Measurements from ENCODE around the gene PCDH15. TPM values are rescaled to one million over a fixed set of nuclear protein-coding genes. Genes with fewer than 3 reads are reported as not detected.

PCDH15 gene
- total and polyA plus RNA-seq, 2 experiments from 2014 or later: not detected

DNA sequence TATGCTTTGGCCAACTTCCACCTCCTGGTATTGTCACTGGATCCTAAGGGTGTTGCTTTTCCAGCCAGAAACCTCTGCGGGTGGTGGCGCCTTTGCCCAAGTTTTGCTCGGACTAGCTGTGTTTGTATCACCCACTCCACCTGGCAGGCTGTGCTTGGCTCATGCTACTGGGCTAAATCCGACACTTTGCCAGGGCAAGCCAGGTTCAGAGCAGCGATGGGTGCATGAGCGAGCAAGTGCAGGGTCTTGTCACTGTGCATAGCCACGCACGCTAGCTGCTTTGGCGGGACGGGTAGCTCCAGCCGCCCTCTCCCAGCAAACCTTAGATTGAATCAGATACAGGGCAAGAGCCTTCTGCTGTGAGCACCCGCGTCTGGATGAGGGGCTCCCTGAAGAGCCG is 737.5 kb downstream of the PCDH15 start:
- Histone ChIP-seq H2AFZ (no peak overlapping the region), H4K20me1 (ENCODE audit: insufficient read depth) (no peaks in the 10 kb centered on the region), H3K4me3 (no peak overlapping the region), H3K4me1 (ENCODE audit: insufficient read depth) (no peaks in the 10 kb centered on the region), H3K36me3 (ENCODE audit: low read depth) (no peaks in the 10 kb centered on the region), H3K27ac (no peak overlapping the region), H3K9me2 (ENCODE audit: insufficient read depth) (no peaks in the 10 kb centered on the region), H3K79me2 (ENCODE audit: insufficient read depth) (no peaks in the 10 kb centered on the region), H3K27me3 (replicated peaks; ENCODE audit: insufficient read depth) (no peaks in the 10 kb centered on the region), H3K4me2 (ENCODE audit: unreplicated experiment) (no peak overlapping the region), H3K9ac (no peak overlapping the region), H3K9me3 (ENCODE audit: low read depth) (no peaks in the 10 kb centered on the region), H3F3A (ENCODE audit: insufficient read depth) (no peaks in the 10 kb centered on the region)
- no peak for TF ChIP-seq EZH2 (IDR thresholded peaks at IDR 0.05; ENCODE audit: insufficient read depth, poor library complexity, severe bottlenecking)
- TF ChIP-seq EZH2phosphoT487 (IDR thresholded peaks at IDR 0.05; ENCODE audit: insufficient read depth, low read depth): no peak
- no peak for DNase-seq
- in situ Hi-C loops (cut with MboI): no loop called here
- WGBS, 2 experiments (ENCODE audit: low coverage in 1 of 2, low lambda C conversion rate in 2 of 2, missing lambda C conversion rate in 2 of 2): 54 to 64% methylated on average over 14 of the region's 14 CpGs

- H3K4me2 ChIP-seq (ENCODE audit: unreplicated experiment): no peak overlapping the region
- no peak for DNase-seq
- 38 to 41% methylated on average over 5 of the region's 5 CpGs for WGBS, 2 experiments (ENCODE audit: low coverage in 1 of 2, low lambda C conversion rate in 2 of 2, missing lambda C conversion rate in 2 of 2)
- no peak overlapping the region for H3K27ac ChIP-seq
- no peaks in the 10 kb centered on the region for H3K9me3 ChIP-seq (ENCODE audit: low read depth)
- no peaks in the 10 kb centered on the region for H4K20me1 ChIP-seq (ENCODE audit: insufficient read depth)
- no peaks in the 10 kb centered on the region for H3K27me3 ChIP-seq (replicated peaks; ENCODE audit: insufficient read depth)
- H3K36me3 ChIP-seq (ENCODE audit: low read depth): no peaks in the 10 kb centered on the region
- no peaks in the 10 kb centered on the region for H3K4me1 ChIP-seq (ENCODE audit: insufficient read depth)
- H3F3A ChIP-seq (ENCODE audit: insufficient read depth): no peaks in the 10 kb centered on the region
- in situ Hi-C loops (cut with MboI): no loop called here
- no peaks in the 10 kb centered on the region for H3K79me2 ChIP-seq (ENCODE audit: insufficient read depth)
- TF ChIP-seq EZH2phosphoT487 (IDR thresholded peaks at IDR 0.05; ENCODE audit: insufficient read depth, low read depth): no peak
- no peak for TF ChIP-seq EZH2 (IDR thresholded peaks at IDR 0.05; ENCODE audit: insufficient read depth, poor library complexity, severe bottlenecking)
- no peak overlapping the region for H3K4me3 ChIP-seq
- no peaks in the 10 kb centered on the region for H3K9me2 ChIP-seq (ENCODE audit: insufficient read depth)
- H3K9ac ChIP-seq: no peak overlapping the region
- H2AFZ ChIP-seq: no peak overlapping the region
Measured at GRCh38 chr10:54060572-54060971, 740.5 kb downstream of the PCDH15 start.

DNA sequence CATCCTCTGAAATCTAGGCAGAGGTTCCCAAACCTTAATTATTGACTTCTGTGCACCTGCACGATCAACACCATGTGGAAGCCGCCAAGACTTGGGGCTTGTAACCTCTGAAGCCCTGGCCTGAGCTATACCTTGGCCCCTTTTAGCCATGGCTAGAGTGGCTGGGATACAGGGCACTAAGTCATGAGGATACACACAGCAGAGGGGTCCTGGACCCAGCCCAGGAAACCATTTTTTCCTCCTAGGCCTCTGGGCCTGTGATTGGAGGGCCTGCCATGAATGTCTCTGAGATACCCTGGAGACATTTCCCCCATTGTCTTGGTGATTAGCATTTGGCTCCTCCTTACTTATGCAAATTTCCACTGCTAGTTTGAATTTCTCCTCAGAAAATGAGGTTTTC is 743.7 kb downstream of the PCDH15 start:
- DNase-seq: no peak
- H3K9me2 ChIP-seq (ENCODE audit: insufficient read depth): no peaks in the 10 kb centered on the region
- no peaks in the 10 kb centered on the region for H3K4me1 ChIP-seq (ENCODE audit: insufficient read depth)
- H2AFZ ChIP-seq: no peak overlapping the region
- no peaks in the 10 kb centered on the region for H3K79me2 ChIP-seq (ENCODE audit: insufficient read depth)
- no peak overlapping the region for H3K4me3 ChIP-seq
- H3K36me3 ChIP-seq (ENCODE audit: low read depth): no peaks in the 10 kb centered on the region
- in situ Hi-C loops (cut with MboI): no loop called here
- no peak overlapping the region for H3K27ac ChIP-seq
- no peak overlapping the region for H3K4me2 ChIP-seq (ENCODE audit: unreplicated experiment)
- TF ChIP-seq EZH2phosphoT487 (IDR thresholded peaks at IDR 0.05; ENCODE audit: insufficient read depth, low read depth) (no peak), EZH2 (IDR thresholded peaks at IDR 0.05; ENCODE audit: insufficient read depth, poor library complexity, severe bottlenecking) (no peak)
- no peaks in the 10 kb centered on the region for H3F3A ChIP-seq (ENCODE audit: insufficient read depth)
- no peaks in the 10 kb centered on the region for H4K20me1 ChIP-seq (ENCODE audit: insufficient read depth)
- no peak overlapping the region for H3K9ac ChIP-seq
- H3K27me3 ChIP-seq (replicated peaks; ENCODE audit: insufficient read depth): no peaks in the 10 kb centered on the region
- H3K9me3 ChIP-seq (ENCODE audit: low read depth): no peaks in the 10 kb centered on the region
- WGBS, 2 experiments (ENCODE audit: low coverage in 1 of 2, low lambda C conversion rate in 2 of 2, missing lambda C conversion rate in 2 of 2): 4 to 16% methylated on average over 2 of the region's 2 CpGs

GRCh38 chr10:54026340-54026739 is 774.7 kb downstream of the PCDH15 start:
- no peaks in the 10 kb centered on the region for H4K20me1 ChIP-seq (ENCODE audit: insufficient read depth)
- H3K9ac ChIP-seq: no peak overlapping the region
- no peaks in the 10 kb centered on the region for H3K27me3 ChIP-seq (replicated peaks; ENCODE audit: insufficient read depth)
- in situ Hi-C loops (cut with MboI): no loop called here
- H2AFZ ChIP-seq: no peak overlapping the region
- H3K79me2 ChIP-seq (ENCODE audit: insufficient read depth): no peaks in the 10 kb centered on the region
- H3K4me2 ChIP-seq (ENCODE audit: unreplicated experiment): no peak overlapping the region
- TF ChIP-seq EZH2phosphoT487 (IDR thresholded peaks at IDR 0.05; ENCODE audit: insufficient read depth, low read depth): no peak
- TF ChIP-seq EZH2 (IDR thresholded peaks at IDR 0.05; ENCODE audit: insufficient read depth, poor library complexity, severe bottlenecking): no peak
- DNase-seq: no peak
- H3K9me2 ChIP-seq (ENCODE audit: insufficient read depth): no peaks in the 10 kb centered on the region
- H3K36me3 ChIP-seq (ENCODE audit: low read depth): no peaks in the 10 kb centered on the region
- H3K9me3 ChIP-seq (ENCODE audit: low read depth): no peaks in the 10 kb centered on the region
- H3K27ac ChIP-seq: no peak overlapping the region
- H3F3A ChIP-seq (ENCODE audit: insufficient read depth): no peaks in the 10 kb centered on the region
- H3K4me3 ChIP-seq: no peak overlapping the region
- H3K4me1 ChIP-seq (ENCODE audit: insufficient read depth): no peaks in the 10 kb centered on the region
- 29 to 31% methylated on average over 5 of the region's 5 CpGs for WGBS, 2 experiments (ENCODE audit: low coverage in 1 of 2, low lambda C conversion rate in 2 of 2, missing lambda C conversion rate in 2 of 2)

DNA sequence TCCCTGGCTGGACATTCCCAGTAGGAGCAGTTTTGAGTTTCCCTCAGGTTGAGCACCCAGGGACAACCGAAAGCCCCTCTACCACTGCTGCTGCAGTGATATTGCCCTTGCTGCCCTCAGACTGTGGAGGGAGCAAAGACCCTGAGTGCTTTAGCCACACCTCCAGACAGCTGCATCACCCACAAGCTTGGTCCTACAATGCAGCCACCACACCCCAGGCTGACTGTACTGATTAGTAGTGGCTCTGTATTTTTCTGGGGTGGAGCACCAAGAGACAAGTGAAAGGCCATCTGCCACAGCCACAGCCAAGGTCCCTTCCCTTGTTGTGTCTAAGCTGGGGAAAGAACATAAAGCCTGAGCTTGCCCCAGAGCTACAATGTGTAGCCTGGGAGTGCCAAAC is 789.9 kb downstream of the PCDH15 start:
- no peak for DNase-seq
- no peaks in the 10 kb centered on the region for H3K9me2 ChIP-seq (ENCODE audit: insufficient read depth)
- no peak overlapping the region for H3K27ac ChIP-seq
- H3K36me3 ChIP-seq (ENCODE audit: low read depth): no peaks in the 10 kb centered on the region
- in situ Hi-C loops (cut with MboI): no loop called here
- H3K4me2 ChIP-seq (ENCODE audit: unreplicated experiment): no peak overlapping the region
- H3K9ac ChIP-seq: no peak overlapping the region
- no peak overlapping the region for H3K4me3 ChIP-seq
- no peak for TF ChIP-seq EZH2 (IDR thresholded peaks at IDR 0.05; ENCODE audit: insufficient read depth, poor library complexity, severe bottlenecking)
- no peak for TF ChIP-seq EZH2phosphoT487 (IDR thresholded peaks at IDR 0.05; ENCODE audit: insufficient read depth, low read depth)
- no peaks in the 10 kb centered on the region for H3K4me1 ChIP-seq (ENCODE audit: insufficient read depth)
- H3K9me3 ChIP-seq (ENCODE audit: low read depth): no peaks in the 10 kb centered on the region
- H4K20me1 ChIP-seq (ENCODE audit: insufficient read depth): no peaks in the 10 kb centered on the region
- WGBS, 2 experiments (ENCODE audit: low coverage in 1 of 2, low lambda C conversion rate in 2 of 2, missing lambda C conversion rate in 2 of 2): 0 to 28% methylated on average over 1 of the region's 1 CpG
- no peaks in the 10 kb centered on the region for H3K79me2 ChIP-seq (ENCODE audit: insufficient read depth)
- H2AFZ ChIP-seq: no peak overlapping the region
- no peaks in the 10 kb centered on the region for H3F3A ChIP-seq (ENCODE audit: insufficient read depth)
- H3K27me3 ChIP-seq (replicated peaks; ENCODE audit: insufficient read depth): no peaks in the 10 kb centered on the region
